ENCODE results near the gene ZNF324B. TPM values are rescaled to one million over a fixed set of nuclear protein-coding genes. Genes with fewer than 3 reads are reported as not detected.
"Not testable (repeated sequence)": the region's sequence is repeated elsewhere in the genome, so short reads cannot be mapped to it uniquely, and the experiment has no call there.

Gene ZNF324B
- total RNA-seq, 5 donors from 2014 or later (not counting 1 experiment from before 2014, with no cell fraction given): 9.5 to 17.2 (median 15.7) TPM

DNA sequence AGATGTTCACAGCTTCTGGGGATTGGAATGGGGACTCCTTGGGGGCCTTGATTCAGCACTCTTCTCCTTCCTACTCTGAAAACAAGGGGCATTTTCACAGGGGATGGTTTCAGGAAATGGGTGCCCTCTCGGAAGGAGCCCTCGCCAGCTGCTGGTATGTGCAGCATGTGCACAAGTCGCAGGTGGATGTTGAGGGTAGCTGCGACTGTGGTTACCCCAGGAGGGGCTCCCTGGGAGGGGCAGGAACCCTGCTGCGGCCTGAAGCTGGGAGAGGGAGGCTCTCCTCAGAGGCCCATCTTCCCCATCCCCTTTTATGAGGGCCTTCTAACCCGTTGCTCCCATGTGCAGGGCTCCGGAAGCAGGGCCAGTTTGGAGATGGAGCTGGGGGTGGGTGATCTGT lies 30.9 kb downstream of the ZNF324B start:
- no peaks in the 10 kb centered on the region for H3K27me3 ChIP-seq (replicated peaks in 1 of 2; ENCODE audit: control insufficient read depth in 2 of 2, extremely low read depth in 1 of 2, insufficient read depth in 2 of 2, low read length in 1 of 2)
- DNase-seq: no peak
- H3K4me3 Mint-ChIP-seq: no peak overlapping the region
- ChIA-PET CTCF (no interaction called here), POLR2A (no interaction called here)
- H3K27me3 Mint-ChIP-seq: no peaks in the 10 kb centered on the region
- no peak for ATAC-seq (replicated peaks in 1 of 4)
- WGBS (ENCODE audit: insufficient coverage): no CpG with 5 or more reads among the region's 7 CpGs
- no peak overlapping the region for H3K4me3 ChIP-seq (ENCODE audit: control insufficient read depth in 1 of 2, extremely low read depth in 1 of 2, low read length in 1 of 2)
- H3K27ac ChIP-seq (ENCODE audit: low read length): no peak overlapping the region
- peaks cover 9 to 15% of the 10 kb centered on the region in 2 donors for H3K36me3 ChIP-seq (ENCODE audit: control insufficient read depth in 2 of 2, extremely low read depth in 1 of 2, insufficient read depth in 1 of 2, low read length in 1 of 2)
- peaks cover 0 to 1% (median 0%) of the 10 kb centered on the region in 3 donors for H3K4me1 Mint-ChIP-seq
- no peak overlapping the region for H3K27ac Mint-ChIP-seq
- peaks cover 13% of the 10 kb centered on the region for H3K36me3 Mint-ChIP-seq
- peaks cover 0 to 3% of the 10 kb centered on the region in 2 experiments for H3K4me1 ChIP-seq (ENCODE audit: control insufficient read depth in 1 of 2, extremely low read depth in 1 of 2, insufficient read depth in 2 of 2, low read length in 2 of 2)
- H3K9me3 Mint-ChIP-seq: no peaks in the 10 kb centered on the region
- H3K9me3 ChIP-seq: no peaks in the 10 kb centered on the region

DNA sequence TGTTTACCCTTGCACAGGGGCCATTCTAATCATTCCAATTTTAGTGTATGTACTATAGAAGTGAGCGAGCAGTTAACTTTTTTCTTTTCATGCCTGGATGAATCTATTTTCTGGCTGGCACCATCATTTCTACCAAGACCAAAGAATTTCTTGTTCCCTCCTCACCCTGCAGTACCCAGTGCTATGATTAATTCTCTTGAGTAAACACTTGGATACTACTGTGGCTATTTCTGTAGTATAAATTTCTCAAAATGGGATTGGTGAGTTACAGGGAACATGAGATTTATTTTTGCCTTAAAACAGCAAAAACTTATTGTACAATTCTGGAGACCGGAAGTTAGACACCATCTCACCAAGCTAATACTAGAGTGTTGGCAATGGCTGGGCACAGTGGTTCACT lies 32.4 kb downstream of the ZNF324B start:
- POLR2A ChIA-PET: interaction anchor here in 1 of 2 donors (0.7 kb wide), 1 partner anchor 41 kb away, joined by 6 read pairs; no protein-coding TSS in a partner anchor
- CTCF ChIA-PET: no interaction called here

DNA sequence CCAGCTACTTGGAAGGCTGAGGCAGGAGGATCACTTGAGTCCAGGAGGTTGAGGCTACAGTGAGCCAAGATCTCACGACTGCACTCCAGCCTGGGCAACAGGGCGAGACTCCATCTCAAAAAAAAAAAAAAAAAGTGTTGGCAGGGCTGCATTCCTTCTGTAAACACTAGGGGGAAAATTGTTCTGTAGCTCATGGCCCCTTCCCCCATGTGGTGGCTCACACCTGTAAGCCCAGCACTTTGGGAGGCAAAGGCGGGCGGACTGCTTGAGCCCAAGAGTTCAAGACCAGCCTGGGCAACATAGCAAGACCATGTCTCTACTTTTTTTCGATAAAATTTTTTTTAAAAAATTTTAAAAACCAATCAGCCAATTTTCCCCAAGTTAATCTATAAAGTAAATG lies 32.9 kb downstream of the ZNF324B start:
- H3K4me3 Mint-ChIP-seq; DNase-seq; H3K27me3 ChIP-seq (replicated peaks in 1 of 2; ENCODE audit: control insufficient read depth in 2 of 2, extremely low read depth in 1 of 2, insufficient read depth in 2 of 2, low read length in 1 of 2); H3K9me3 Mint-ChIP-seq; H3K36me3 Mint-ChIP-seq; H3K27ac Mint-ChIP-seq; H3K4me3 ChIP-seq (ENCODE audit: control insufficient read depth in 1 of 2, extremely low read depth in 1 of 2, low read length in 1 of 2); H3K27me3 Mint-ChIP-seq; CTCF ChIA-PET; H3K9me3 ChIP-seq; ATAC-seq (replicated peaks in 1 of 4); H3K27ac ChIP-seq (ENCODE audit: low read length); H3K4me1 Mint-ChIP-seq; H3K4me1 ChIP-seq (ENCODE audit: control insufficient read depth in 1 of 2, extremely low read depth in 1 of 2, insufficient read depth in 2 of 2, low read length in 2 of 2): not testable (repeated sequence)
- POLR2A ChIA-PET: interaction anchor here in 1 of 2 donors (0.6 kb wide), 1 partner anchor 8 kb away, joined by 3 read pairs; the partner anchor contains the start of gene ZNF446
- peaks cover 9 to 10% of the 10 kb centered on the region in 2 donors for H3K36me3 ChIP-seq (ENCODE audit: control insufficient read depth in 2 of 2, extremely low read depth in 1 of 2, insufficient read depth in 1 of 2, low read length in 1 of 2)
- no CpG with 5 or more reads among the region's 5 CpGs for WGBS (ENCODE audit: insufficient coverage)

More for the DNA sequence above, 32.4 kb downstream of the ZNF324B start:
- ATAC-seq (replicated peaks in 1 of 4) (no peak), DNase-seq (no peak)
- Histone ChIP-seq H3K9me3 (no peaks in the 10 kb centered on the region), H3K27me3 (replicated peaks in 1 of 2; ENCODE audit: control insufficient read depth in 2 of 2, extremely low read depth in 1 of 2, insufficient read depth in 2 of 2, low read length in 1 of 2) (no peaks in the 10 kb centered on the region), H3K4me1 (ENCODE audit: control insufficient read depth in 1 of 2, extremely low read depth in 1 of 2, insufficient read depth in 2 of 2, low read length in 2 of 2) (peaks cover 0 to 3% of the 10 kb centered on the region in 2 experiments), H3K27ac (ENCODE audit: low read length) (no peak overlapping the region), H3K4me3 (ENCODE audit: control insufficient read depth in 1 of 2, extremely low read depth in 1 of 2, low read length in 1 of 2) (no peak overlapping the region), H3K36me3 (ENCODE audit: control insufficient read depth in 2 of 2, extremely low read depth in 1 of 2, insufficient read depth in 1 of 2, low read length in 1 of 2) (peaks cover 9 to 15% of the 10 kb centered on the region in 2 donors)
- no peaks in the 10 kb centered on the region for H3K9me3 Mint-ChIP-seq
- H3K4me3 Mint-ChIP-seq: no peak overlapping the region
- 100% methylated on average over 1 of the region's 2 CpGs for WGBS (ENCODE audit: insufficient coverage)
- peaks cover 0 to 1% (median 0%) of the 10 kb centered on the region in 3 donors for H3K4me1 Mint-ChIP-seq
- H3K27ac Mint-ChIP-seq: no peak overlapping the region
- H3K27me3 Mint-ChIP-seq: no peaks in the 10 kb centered on the region
- peaks cover 13% of the 10 kb centered on the region for H3K36me3 Mint-ChIP-seq

DNA sequence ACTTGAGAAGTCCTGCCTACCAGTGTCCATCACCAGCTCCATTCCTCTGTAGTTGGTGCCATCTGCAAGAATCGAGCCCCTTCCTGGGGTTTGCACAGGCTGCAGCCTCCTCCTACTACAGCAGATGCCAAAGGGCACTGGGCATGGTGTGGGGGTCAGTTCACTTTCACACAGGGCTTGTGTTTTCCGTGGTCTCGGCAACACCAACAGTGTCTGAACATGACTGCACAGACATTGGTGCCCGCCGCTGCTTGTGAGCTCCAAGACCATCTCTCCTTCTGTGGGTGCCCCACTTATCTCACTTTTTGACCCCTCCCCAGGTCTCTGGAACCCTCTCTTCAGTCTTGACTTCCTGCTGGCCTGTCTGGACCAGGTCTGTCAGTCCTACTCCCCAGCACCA lies 40.0 kb downstream of the ZNF324B start:
- Histone ChIP-seq H3K27ac (ENCODE audit: low read length) (no peak overlapping the region), H3K9me3 (no peaks in the 10 kb centered on the region), H3K36me3 (ENCODE audit: control insufficient read depth in 2 of 2, extremely low read depth in 1 of 2, insufficient read depth in 1 of 2, low read length in 1 of 2) (no peaks in the 10 kb centered on the region), H3K4me1 (ENCODE audit: control insufficient read depth in 1 of 2, extremely low read depth in 1 of 2, insufficient read depth in 2 of 2, low read length in 2 of 2) (no peaks in the 10 kb centered on the region), H3K4me3 (ENCODE audit: control insufficient read depth in 1 of 2, extremely low read depth in 1 of 2, low read length in 1 of 2) (no peak overlapping the region), H3K27me3 (replicated peaks in 1 of 2; ENCODE audit: control insufficient read depth in 2 of 2, extremely low read depth in 1 of 2, insufficient read depth in 2 of 2, low read length in 1 of 2) (no peaks in the 10 kb centered on the region)
- Mint-ChIP-seq H3K36me3 (no peaks in the 10 kb centered on the region), H3K4me3 (no peak overlapping the region), H3K27ac (no peak overlapping the region), H3K4me1 (peaks cover 0 to 2% (median 2%) of the 10 kb centered on the region in 3 donors), H3K9me3 (no peaks in the 10 kb centered on the region), H3K27me3 (no peaks in the 10 kb centered on the region)
- ATAC-seq (replicated peaks in 1 of 4) (no peak), DNase-seq (no peak)
- 92% methylated on average over 4 of the region's 5 CpGs for WGBS (ENCODE audit: insufficient coverage)
- ChIA-PET CTCF (no interaction called here), POLR2A (no interaction called here)

DNA sequence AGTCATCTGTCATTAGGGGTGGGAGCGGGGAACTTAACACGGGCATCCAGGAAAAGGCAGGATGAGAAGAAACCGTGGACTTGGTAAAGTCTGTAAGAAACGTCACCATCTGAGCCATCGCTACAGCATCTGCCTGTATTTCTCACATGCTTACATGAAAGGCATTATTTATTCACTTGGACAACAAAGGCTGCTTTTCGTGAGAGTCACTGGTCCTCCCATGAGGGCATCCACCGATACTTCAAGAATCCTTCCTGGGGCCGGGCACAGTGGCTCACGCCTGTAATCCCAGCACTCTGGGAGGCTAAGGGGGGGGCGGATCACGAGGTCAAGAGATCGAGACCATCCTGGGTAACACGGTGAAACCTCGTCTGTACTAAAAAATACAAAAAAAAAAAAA lies 40.8 kb downstream of the ZNF324B start:
- Mint-ChIP-seq H3K27ac (no peak overlapping the region), H3K27me3 (no peaks in the 10 kb centered on the region), H3K4me3 (no peak overlapping the region), H3K36me3 (no peaks in the 10 kb centered on the region), H3K9me3 (no peaks in the 10 kb centered on the region), H3K4me1 (peaks cover 0 to 7% (median 2%) of the 10 kb centered on the region in 3 donors)
- WGBS (ENCODE audit: insufficient coverage): 97% methylated on average over 6 of the region's 14 CpGs
- Histone ChIP-seq H3K27me3 (replicated peaks in 1 of 2; ENCODE audit: control insufficient read depth in 2 of 2, extremely low read depth in 1 of 2, insufficient read depth in 2 of 2, low read length in 1 of 2) (no peaks in the 10 kb centered on the region), H3K9me3 (no peaks in the 10 kb centered on the region), H3K4me1 (ENCODE audit: control insufficient read depth in 1 of 2, extremely low read depth in 1 of 2, insufficient read depth in 2 of 2, low read length in 2 of 2) (peaks cover 0 to 3% of the 10 kb centered on the region in 2 experiments), H3K27ac (ENCODE audit: low read length) (no peak overlapping the region), H3K4me3 (ENCODE audit: control insufficient read depth in 1 of 2, extremely low read depth in 1 of 2, low read length in 1 of 2) (no peak overlapping the region), H3K36me3 (ENCODE audit: control insufficient read depth in 2 of 2, extremely low read depth in 1 of 2, insufficient read depth in 1 of 2, low read length in 1 of 2) (no peaks in the 10 kb centered on the region)
- DNase-seq: no peak
- CTCF ChIA-PET: no interaction called here
- no peak for ATAC-seq (replicated peaks in 1 of 4)
- POLR2A ChIA-PET: no interaction called here

DNA sequence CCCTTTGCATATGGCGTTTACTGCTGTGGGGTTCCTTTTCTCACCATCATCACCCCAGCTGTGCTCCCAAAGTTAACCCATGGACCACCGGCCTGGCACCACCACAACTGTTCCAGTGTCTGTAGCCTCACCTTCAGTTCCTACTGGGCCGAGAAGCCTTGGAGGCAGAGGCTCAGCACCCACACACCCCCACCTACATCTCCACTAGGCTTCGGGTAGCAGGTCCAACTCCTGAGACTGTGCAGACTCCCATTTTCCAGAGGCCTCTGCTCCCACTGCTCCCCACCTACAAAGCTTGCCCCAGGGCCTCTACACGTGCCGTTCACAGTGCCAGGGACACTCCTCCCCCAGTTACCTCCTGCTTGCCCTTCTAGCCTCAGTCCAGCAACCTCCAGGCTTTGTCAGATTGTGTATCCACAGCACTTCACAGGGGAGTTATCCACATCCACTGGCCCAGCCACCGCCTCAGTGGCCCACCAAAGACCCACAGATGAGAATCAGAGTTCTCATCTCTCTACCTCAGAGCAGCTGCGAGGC lies 46.3 kb downstream of the ZNF324B start:
- Mint-ChIP-seq H3K36me3 (no peaks in the 10 kb centered on the region), H3K27ac (peak overlapping the region in 1 of 2 donors; percentile 39), H3K27me3 (no peaks in the 10 kb centered on the region), H3K4me1 (peaks cover 16 to 26% (median 22%) of the 10 kb centered on the region in 3 donors), H3K9me3 (peaks cover 2 to 11% (median 10%) of the 10 kb centered on the region in 3 donors), H3K4me3 (peak overlapping the region; percentile 32 to 39 (median 39))
- no peak overlapping the region for H3K27ac ChIP-seq (ENCODE audit: low read length)
- ATAC-seq (replicated peaks in 1 of 4) (no peak), DNase-seq (no peak)
- ChIA-PET POLR2A (no interaction called here), CTCF (no interaction called here)
- H3K9me3 ChIP-seq: no peaks in the 10 kb centered on the region
- peaks cover 0 to 3% of the 10 kb centered on the region in 2 experiments for H3K27me3 ChIP-seq (replicated peaks in 1 of 2; ENCODE audit: control insufficient read depth in 2 of 2, extremely low read depth in 1 of 2, insufficient read depth in 2 of 2, low read length in 1 of 2)
- no peaks in the 10 kb centered on the region for H3K36me3 ChIP-seq (ENCODE audit: control insufficient read depth in 2 of 2, extremely low read depth in 1 of 2, insufficient read depth in 1 of 2, low read length in 1 of 2)
- H3K4me1 ChIP-seq (ENCODE audit: control insufficient read depth in 1 of 2, extremely low read depth in 1 of 2, insufficient read depth in 2 of 2, low read length in 2 of 2): peaks cover 5 to 28% of the 10 kb centered on the region in 2 experiments
- no peak overlapping the region for H3K4me3 ChIP-seq (ENCODE audit: control insufficient read depth in 1 of 2, extremely low read depth in 1 of 2, low read length in 1 of 2)
- WGBS (ENCODE audit: insufficient coverage): 93% methylated on average over 7 of the region's 8 CpGs
